Fibroblast of lung (primary cell): ENCODE data around the gene PARP12. TPM values are rescaled to one million over a fixed set of nuclear protein-coding genes. Genes with fewer than 3 reads are reported as not detected.
A peak's percentile ranks its signal among the peaks of the same experiment; 100 is the strongest.

Experiments used
- DNase-seq, 2 donors: peaks; one replicate each; pipeline versions ENCODE4 v3.0.0 to v3.0.0-alpha.2; 2010; ENCODE audit warnings: low read depth in 2 of 2
- H2AFZ ChIP-seq: 2 replicates; pipeline ENCODE4 v1.5.1; 2012; ENCODE audit warnings: low read length, control low read depth, inconsistent platforms
- H3K27ac ChIP-seq: 2 replicates; pipeline ENCODE4 v1.5.1; 2011; ENCODE audit warnings: low read length, control low read depth; ENCODE audit not compliant: insufficient read depth
- H3K27me3 ChIP-seq: 2 replicates; pipeline ENCODE4 v1.5.1; 2011; ENCODE audit warnings: mild to moderate bottlenecking, low read length; ENCODE audit not compliant: control insufficient read depth, insufficient read depth
- H3K36me3 ChIP-seq: 2 replicates; pipeline ENCODE4 v1.5.1; 2011; ENCODE audit warnings: low read length; ENCODE audit not compliant: control insufficient read depth, insufficient read depth
- H3K4me1 ChIP-seq: 2 replicates; pipeline ENCODE4 v1.5.1; 2011; ENCODE audit warnings: low read length; ENCODE audit not compliant: control insufficient read depth, insufficient read depth; ENCODE audit errors: extremely low read depth
- H3K4me2 ChIP-seq: 2 replicates; pipeline ENCODE4 v1.5.1; 2011; ENCODE audit warnings: low read length, control low read depth; ENCODE audit not compliant: insufficient read depth; ENCODE audit errors: extremely low read depth
- H3K4me3 ChIP-seq, 4 experiments: fragments of 200-600 bp in 1 of 4; sonication (generic) in 1 of 4; replicated peaks in 1 of 4; 2 replicates each; pipeline ENCODE4 v1.5.1; 2011 to 2016; ENCODE audit warnings: low read length in 4 of 4, low read depth in 3 of 4, mild to moderate bottlenecking in 3 of 4, control low read depth in 2 of 4, inconsistent platforms in 1 of 4, mixed read lengths in 1 of 4; ENCODE audit not compliant: insufficient read depth in 1 of 4; ENCODE audit errors: control extremely low read depth in 1 of 4
- H3K79me2 ChIP-seq: 2 replicates; pipeline ENCODE4 v1.5.1; 2012; ENCODE audit warnings: mild to moderate bottlenecking, low read length, inconsistent platforms; ENCODE audit not compliant: control insufficient read depth, insufficient read depth
- H3K9ac ChIP-seq: 2 replicates; pipeline ENCODE4 v1.5.1; 2011; ENCODE audit warnings: mild to moderate bottlenecking, low read length, control low read depth; ENCODE audit not compliant: insufficient read depth
- H3K9me3 ChIP-seq: 2 replicates; pipeline ENCODE4 v1.5.1; 2012; ENCODE audit warnings: low read depth, low read length; ENCODE audit not compliant: control insufficient read depth, insufficient read depth
- H4K20me1 ChIP-seq: 2 replicates; pipeline ENCODE4 v1.5.1; 2011; ENCODE audit warnings: low read length; ENCODE audit not compliant: control insufficient read depth, insufficient read depth; ENCODE audit errors: extremely low read depth
- CTCF ChIP-seq, 2 donors: IDR thresholded peaks in 1 of 2; conservative IDR thresholded peaks in 1 of 2; 1 replicate in 1 of 2; 2 replicates in 1 of 2; pipeline ENCODE4 v1.5.1; 2011 to 2012; ENCODE audit warnings: low read length in 2 of 2, control low read depth in 1 of 2, inconsistent platforms in 1 of 2, low read depth in 1 of 2, mild to moderate bottlenecking in 1 of 2
- EZH2 ChIP-seq: IDR thresholded peaks from 2 replicates; pipeline ENCODE4 v1.5.1; 2012; ENCODE audit warnings: low read length, control low read depth, mild to moderate bottlenecking; ENCODE audit errors: missing control alignments
- polyA plus RNA-seq, 2 donors: library from polyadenylated mRNA; depleted of rRNA in 1 of 2; stranded (reverse) in 1 of 2; unstranded in 1 of 2; fragments of >200 nt; gene quantifications; 2 replicates each; pipeline ENCODE4 v1.2.1, GENCODE V29; 2011 to 2012; ENCODE audit warnings: missing spikeins in 1 of 2
- total RNA-seq: library from RNA; depleted of rRNA; stranded (reverse); fragments of >200 nt; gene quantifications from 2 replicates; pipeline ENCODE4 v1.2.1, GENCODE V29; 2014

Gene PARP12
- total and polyA plus RNA-seq, 2 donors (not counting 1 experiment from before 2014, with no cell fraction given) = 16.9 to 24.9 TPM

GRCh38 chr7:140080919-140081318 is 18.2 kb upstream of the PARP12 start:
- Histone ChIP-seq H3K27ac (no peak overlapping the region), H3K9ac (no peak overlapping the region), H4K20me1 (no peaks in the 10 kb centered on the region), H3K9me3 (no peaks in the 10 kb centered on the region), H3K79me2 (no peaks in the 10 kb centered on the region), H3K4me1 (no peaks in the 10 kb centered on the region), H3K4me2 (no peak overlapping the region), H3K4me3 (no peak overlapping the region), H2AFZ (no peak overlapping the region), H3K27me3 (no peaks in the 10 kb centered on the region), H3K36me3 (no peaks in the 10 kb centered on the region)
- DNase-seq = no peak
- TF ChIP-seq EZH2 = no peak
- no peak for TF ChIP-seq CTCF (conservative IDR thresholded peaks at IDR 0.05 in 1 of 2, IDR thresholded peaks at IDR 0.05 in 1 of 2; ENCODE audit: low read depth in 1 of 2, low read length in 2 of 2)

DNA sequence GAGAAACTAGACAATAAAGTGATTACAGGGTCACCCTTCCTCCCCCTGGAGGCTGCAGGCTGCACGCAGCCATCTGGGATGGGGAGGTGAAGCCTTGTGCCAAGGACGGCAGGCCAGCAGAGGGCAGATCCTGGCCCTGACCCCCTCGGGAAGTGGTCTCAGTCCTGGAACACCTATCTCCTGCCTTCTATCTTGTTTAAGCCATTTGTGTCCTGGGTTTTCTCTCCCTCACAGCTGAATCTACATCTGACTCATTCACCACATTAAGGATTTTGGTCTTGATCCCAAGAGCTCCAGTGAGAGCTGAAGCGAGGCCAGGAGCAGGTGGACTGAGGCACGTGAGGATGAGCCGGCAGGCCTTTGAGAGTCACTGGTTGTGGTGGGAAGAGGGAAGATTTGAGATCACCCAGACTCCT is 16.4 kb upstream of the PARP12 start:
- H4K20me1 ChIP-seq = no peaks in the 10 kb centered on the region
- TF ChIP-seq CTCF (conservative IDR thresholded peaks at IDR 0.05 in 1 of 2, IDR thresholded peaks at IDR 0.05 in 1 of 2; ENCODE audit: low read depth in 1 of 2, low read length in 2 of 2) (peak; percentile 29 to 32), EZH2 (no peak)
- H3K9ac ChIP-seq = no peak overlapping the region
- no peak overlapping the region for H3K4me2 ChIP-seq
- H3K9me3 ChIP-seq = no peaks in the 10 kb centered on the region
- H2AFZ ChIP-seq = no peak overlapping the region
- no peak overlapping the region for H3K4me3 ChIP-seq
- peak; percentile 43 to 81 for DNase-seq
- H3K4me1 ChIP-seq = no peaks in the 10 kb centered on the region
- no peaks in the 10 kb centered on the region for H3K79me2 ChIP-seq
- H3K27ac ChIP-seq = no peak overlapping the region
- no peaks in the 10 kb centered on the region for H3K36me3 ChIP-seq
- H3K27me3 ChIP-seq = peaks cover 5% of the 10 kb centered on the region

GRCh38 chr7:140078392-140078791 is 15.6 kb upstream of the PARP12 start:
- no peak overlapping the region for H3K4me2 ChIP-seq
- no peaks in the 10 kb centered on the region for H3K79me2 ChIP-seq
- peaks cover 5% of the 10 kb centered on the region for H3K27me3 ChIP-seq
- TF ChIP-seq CTCF (conservative IDR thresholded peaks at IDR 0.05 in 1 of 2, IDR thresholded peaks at IDR 0.05 in 1 of 2; ENCODE audit: low read depth in 1 of 2, low read length in 2 of 2) = no peak
- TF ChIP-seq EZH2 = no peak
- H3K27ac ChIP-seq = no peak overlapping the region
- H2AFZ ChIP-seq = no peak overlapping the region
- no peaks in the 10 kb centered on the region for H4K20me1 ChIP-seq
- no peaks in the 10 kb centered on the region for H3K36me3 ChIP-seq
- H3K4me3 ChIP-seq = no peak overlapping the region
- no peak for DNase-seq
- no peaks in the 10 kb centered on the region for H3K9me3 ChIP-seq
- H3K9ac ChIP-seq = no peak overlapping the region
- no peaks in the 10 kb centered on the region for H3K4me1 ChIP-seq
